HFF-Myc (cell line): ENCODE data around the gene OPCML.

Experiments
- DNase-seq: peaks from one replicate; pipeline ENCODE4 v3.0.0-alpha.2; 2011; ENCODE audit warnings: low read depth; ENCODE audit errors: extremely low read depth
- H3K4me3 ChIP-seq: replicated peaks from 2 replicates; pipeline ENCODE4 v1.5.1; 2011; ENCODE audit warnings: low read depth, mild to moderate bottlenecking, control low read depth, low read length
- TF ChIP-seq, protein P1 (sequence below): IDR thresholded peaks from 2 replicates; pipeline ENCODE4 v1.5.1; 2012; ENCODE audit warnings: mild to moderate bottlenecking, low read depth, low read length, control low read depth; ENCODE audit errors: missing control alignments

The OPCML gene

DNA sequence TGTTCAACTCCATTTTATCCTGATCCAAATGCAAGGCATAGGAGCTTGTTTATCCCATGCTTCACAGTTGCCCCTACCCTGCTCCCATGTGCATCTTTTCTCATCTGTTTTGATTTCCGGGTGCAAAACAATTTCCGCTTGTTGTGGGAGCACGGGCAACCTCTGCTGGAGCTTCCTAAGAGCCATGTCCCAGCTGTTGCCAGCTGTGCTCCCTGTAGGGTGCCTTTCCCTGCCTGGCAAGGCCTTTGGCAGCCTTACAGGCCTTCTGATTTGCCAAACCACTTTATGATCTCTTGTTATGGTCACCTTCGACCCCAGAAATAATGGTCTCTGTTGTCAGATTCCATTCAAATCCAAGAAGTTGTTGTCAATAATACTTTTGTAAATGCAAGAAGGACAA is 1038.5 kb downstream of the OPCML start:
- no peak for DNase-seq
- no peak overlapping the region for H3K4me3 ChIP-seq
- TF ChIP-seq, protein P1, sequence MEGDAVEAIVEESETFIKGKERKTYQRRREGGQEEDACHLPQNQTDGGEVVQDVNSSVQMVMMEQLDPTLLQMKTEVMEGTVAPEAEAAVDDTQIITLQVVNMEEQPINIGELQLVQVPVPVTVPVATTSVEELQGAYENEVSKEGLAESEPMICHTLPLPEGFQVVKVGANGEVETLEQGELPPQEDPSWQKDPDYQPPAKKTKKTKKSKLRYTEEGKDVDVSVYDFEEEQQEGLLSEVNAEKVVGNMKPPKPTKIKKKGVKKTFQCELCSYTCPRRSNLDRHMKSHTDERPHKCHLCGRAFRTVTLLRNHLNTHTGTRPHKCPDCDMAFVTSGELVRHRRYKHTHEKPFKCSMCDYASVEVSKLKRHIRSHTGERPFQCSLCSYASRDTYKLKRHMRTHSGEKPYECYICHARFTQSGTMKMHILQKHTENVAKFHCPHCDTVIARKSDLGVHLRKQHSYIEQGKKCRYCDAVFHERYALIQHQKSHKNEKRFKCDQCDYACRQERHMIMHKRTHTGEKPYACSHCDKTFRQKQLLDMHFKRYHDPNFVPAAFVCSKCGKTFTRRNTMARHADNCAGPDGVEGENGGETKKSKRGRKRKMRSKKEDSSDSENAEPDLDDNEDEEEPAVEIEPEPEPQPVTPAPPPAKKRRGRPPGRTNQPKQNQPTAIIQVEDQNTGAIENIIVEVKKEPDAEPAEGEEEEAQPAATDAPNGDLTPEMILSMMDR: no peak

DNA sequence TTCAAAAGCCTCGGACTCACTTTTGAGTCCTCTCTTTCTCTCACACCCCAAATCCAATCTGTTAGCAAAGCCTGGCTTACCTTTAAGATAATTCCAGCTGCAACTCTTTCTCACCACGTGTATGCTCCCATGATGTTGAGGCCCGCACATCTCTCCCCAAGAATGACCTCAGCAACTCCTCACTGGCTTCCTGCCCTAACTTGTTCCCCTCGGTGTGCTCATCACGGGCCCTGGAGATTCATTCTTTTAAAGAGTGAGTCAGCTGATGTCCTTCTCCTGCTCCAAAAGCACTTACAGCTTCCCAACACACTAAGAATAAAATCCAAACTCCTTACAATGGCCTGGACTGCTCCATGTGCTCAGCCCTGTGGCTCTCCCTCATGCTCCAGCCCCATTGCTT is 1041.3 kb downstream of the OPCML start:
- no peak for DNase-seq
- H3K4me3 ChIP-seq: no peak overlapping the region
- TF ChIP-seq, protein P1: no peak

DNA sequence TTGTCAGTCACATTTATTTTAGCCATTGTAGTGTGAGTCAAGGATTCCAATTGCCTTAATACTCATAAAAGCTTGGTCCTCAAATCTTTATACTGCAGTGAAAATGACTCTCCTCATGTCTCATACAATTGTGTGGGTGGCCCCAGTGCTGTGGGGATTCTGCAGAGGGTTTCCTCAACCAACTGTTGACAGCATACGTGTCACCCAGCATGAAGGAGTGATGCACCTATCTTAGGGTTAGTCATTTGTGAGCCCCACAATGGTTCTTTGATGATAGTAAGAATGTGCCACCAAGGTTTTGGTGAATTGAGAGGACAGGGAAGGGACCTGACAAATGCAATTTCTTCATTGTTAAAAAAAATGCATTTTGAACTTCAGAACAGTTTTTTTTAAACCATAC is 1046.2 kb downstream of the OPCML start:
- H3K4me3 ChIP-seq: no peak overlapping the region
- TF ChIP-seq, protein P1: no peak
- DNase-seq: no peak

DNA sequence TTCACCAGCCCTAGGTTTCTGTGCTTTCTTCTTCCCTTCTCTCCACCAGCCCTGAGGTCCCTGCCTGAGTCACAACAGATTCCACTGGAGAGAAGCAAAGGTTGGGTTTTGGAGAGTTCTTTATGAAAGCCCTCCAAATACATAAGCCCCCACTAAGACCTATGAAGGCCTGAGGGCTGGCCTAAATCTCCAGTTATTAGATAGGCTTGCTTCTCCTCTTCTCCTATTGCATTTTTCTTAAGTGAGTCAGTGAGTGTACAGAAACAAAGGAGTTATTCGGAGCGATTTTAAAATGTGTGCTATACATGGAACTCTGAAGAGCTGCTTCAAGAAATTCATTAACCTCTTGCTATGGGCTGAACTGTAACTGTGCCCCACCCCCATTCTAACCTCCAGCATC is 1057.3 kb downstream of the OPCML start:
- TF ChIP-seq, protein P1: no peak
- H3K4me3 ChIP-seq: no peak overlapping the region
- DNase-seq: no peak

DNA sequence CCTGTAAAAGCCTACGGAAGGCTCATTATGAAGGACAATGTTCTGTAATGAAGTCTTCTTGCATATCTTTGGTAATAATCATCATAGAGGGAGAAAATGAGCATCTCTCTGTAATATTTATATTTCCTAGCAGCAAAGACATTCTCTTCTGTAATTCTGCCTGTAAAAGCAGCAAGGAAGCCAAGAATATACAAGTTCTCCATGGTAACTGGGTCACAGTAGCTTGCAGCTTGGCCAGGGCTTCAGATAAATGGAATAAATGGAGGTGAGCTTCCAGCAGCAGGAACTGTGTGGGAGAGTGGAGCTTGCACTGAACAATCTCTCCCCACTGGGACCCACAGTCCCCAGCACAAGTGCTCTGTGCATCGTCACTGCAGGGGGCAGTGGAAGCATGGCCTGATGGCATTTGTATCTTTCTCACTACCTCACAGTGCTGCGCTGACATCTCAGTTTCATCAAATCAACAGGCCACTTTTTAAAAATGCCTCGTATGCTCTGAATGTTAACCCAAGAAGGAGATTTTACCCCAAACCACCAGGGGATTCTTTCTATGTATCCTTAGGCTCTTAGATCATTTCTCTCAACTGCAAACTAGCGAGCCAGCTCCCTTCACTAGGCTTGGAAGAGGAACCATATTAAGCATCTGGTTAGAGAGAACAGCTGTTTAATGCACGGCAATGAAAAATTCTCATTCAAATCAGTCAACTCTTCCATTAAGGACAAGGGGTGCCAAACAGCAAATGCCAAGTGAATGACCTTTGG is 1059.7 kb downstream of the OPCML start:
- DNase-seq: no peak
- no peak overlapping the region for H3K4me3 ChIP-seq
- TF ChIP-seq, protein P1: no peak

DNA sequence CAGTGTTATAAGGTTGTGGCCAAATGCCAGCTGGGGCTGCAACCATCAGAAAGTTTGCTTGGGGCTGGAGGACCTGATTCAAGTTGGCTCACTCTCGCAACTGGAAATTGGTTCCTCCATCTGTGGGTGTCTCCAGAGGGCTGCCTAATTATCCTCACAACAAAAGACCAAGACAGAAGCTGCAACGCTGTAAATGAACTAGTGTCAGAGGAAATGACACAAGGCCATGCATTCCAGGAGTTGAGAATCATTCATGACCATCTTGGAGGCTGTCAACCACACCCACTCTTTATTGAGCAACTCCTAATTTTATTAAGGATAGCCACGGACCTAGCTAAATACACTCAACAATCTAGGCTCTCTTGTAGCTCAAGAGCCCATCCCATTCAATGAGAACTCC is 1060.8 kb downstream of the OPCML start:
- TF ChIP-seq, protein P1: no peak
- H3K4me3 ChIP-seq: no peak overlapping the region
- no peak for DNase-seq

DNA sequence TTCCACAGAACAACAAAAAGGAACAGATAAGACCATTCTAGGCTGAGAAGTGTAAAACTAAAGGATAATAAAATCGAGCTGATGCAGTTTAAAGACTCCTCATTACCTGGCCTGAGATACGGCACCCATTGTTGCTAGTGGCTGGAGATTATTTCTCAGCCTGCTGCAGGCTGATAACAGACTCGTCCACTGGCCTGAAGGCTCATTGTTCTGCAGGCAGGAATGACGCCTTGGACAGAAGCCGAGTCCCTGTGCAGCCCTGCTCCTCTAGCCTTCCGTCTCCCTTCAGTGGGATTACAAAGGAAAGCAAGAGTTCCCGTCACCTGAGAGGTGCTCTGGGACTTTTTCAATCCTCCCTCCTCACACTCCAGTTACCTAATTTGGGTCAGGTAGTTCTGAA is 1065.3 kb downstream of the OPCML start:
- DNase-seq: no peak
- TF ChIP-seq, protein P1: no peak
- H3K4me3 ChIP-seq: no peak overlapping the region
